NCI-H446 treated with DMSO at 0.1 percent for 48 hours (cell line): ENCODE measurements around the gene FAIM2.

ENCODE experiments used
- DNase-seq: peaks from one replicate; lab custom pipeline; 2025; lab: John Stamatoyannopoulos, UW

FAIM2 gene

GRCh38 chr12:49823350-49823749, 80.3 kb downstream of the FAIM2 start:
- no peak for DNase-seq

GRCh38 chr12:49821373-49822287, 82.1 kb downstream of the FAIM2 start:
- no peak for DNase-seq

GRCh38 chr12:49819786-49820185, 83.9 kb downstream of the FAIM2 start:
- no peak for DNase-seq

GRCh38 chr12:49818241-49818895, 85.3 kb downstream of the FAIM2 start:
- no peak for DNase-seq
